H1 (cell line): ENCODE data around the gene PDZRN4. TPM values are rescaled to one million over a fixed set of nuclear protein-coding genes. Genes with fewer than 3 reads are reported as not detected.

Experiments
- CTCF ChIA-PET: fragments of 300-600 bp; sonication (Branson Sonifier 250); formaldehyde crosslinking; loops from one replicate; lab custom pipeline; 2021; ENCODE audit not compliant: partially characterized antibody; lab: Charles Lee
- POLR2A ChIA-PET: fragments of 300-600 bp; sonication (Branson Sonifier 250); formaldehyde crosslinking; loops from one replicate; lab custom pipeline; 2021; ENCODE audit warnings: inconsistent platforms; ENCODE audit not compliant: partially characterized antibody; lab: Charles Lee
- DNase-seq, 2 experiments: peaks; one replicate each; pipeline versions ENCODE4 v3.0.0 to v3.0.0-alpha.2; 2010 to 2022; ENCODE audit warnings: low spot score in 2 of 2, low read depth in 1 of 2, mixed read lengths in 1 of 2
- FAIRE-seq: peaks from 2 replicates; lab custom pipeline; 2011; peaks lifted over from hg19 to GRCh38; lab: Jason Lieb, UNC
- H2AFZ ChIP-seq: 2 replicates; pipeline ENCODE4 v1.8.1; 2012; ENCODE audit warnings: low read length, inconsistent platforms
- H2AK5ac ChIP-seq: 2 replicates; pipeline ENCODE4 v1.6.1; 2013; ENCODE audit warnings: low read depth, low read length
- H2BK120ac ChIP-seq: replicated peaks from 2 replicates; pipeline ENCODE3; 2013; ENCODE audit warnings: low read depth, low read length, inconsistent platforms
- H2BK12ac ChIP-seq: 2 replicates; pipeline ENCODE4 v1.6.1; 2013; ENCODE audit warnings: low read depth, low read length
- H2BK15ac ChIP-seq: 2 replicates; pipeline ENCODE4 v1.6.1; 2013; ENCODE audit warnings: low read length
- H2BK20ac ChIP-seq: 2 replicates; pipeline ENCODE4 v1.6.1; 2013; ENCODE audit warnings: low read length
- H2BK5ac ChIP-seq: 2 replicates; pipeline ENCODE4 v1.6.1; 2013; ENCODE audit warnings: low read depth, low read length
- H3K14ac ChIP-seq: 2 replicates; pipeline ENCODE4 v1.6.1; 2013; ENCODE audit warnings: inconsistent platforms; ENCODE audit not compliant: insufficient read length
- H3K18ac ChIP-seq: 2 replicates; pipeline ENCODE4 v1.6.1; 2013; ENCODE audit warnings: low read length; ENCODE audit errors: extremely low read depth
- H3K23ac ChIP-seq: 2 replicates; pipeline ENCODE4 v1.6.1; 2013; ENCODE audit warnings: inconsistent platforms; ENCODE audit not compliant: insufficient read length
- H3K23me2 ChIP-seq: 2 replicates; pipeline ENCODE4 v1.6.1; 2013; ENCODE audit warnings: low read depth, low read length
- H3K27ac ChIP-seq: 2 replicates; pipeline ENCODE4 v1.6.1; 2011; ENCODE audit warnings: low read depth, low read length, inconsistent platforms
- H3K27me3 ChIP-seq, 4 experiments: replicated peaks in 1 of 4; 1 replicate in 1 of 4; 2 replicates in 3 of 4; pipeline versions ENCODE4 v1.6.1 to v1.8.1; 2011 to 2013; ENCODE audit warnings: low read length in 3 of 4, mild to moderate bottlenecking in 3 of 4, inconsistent platforms in 2 of 4, mixed read lengths in 2 of 4, moderate library complexity in 1 of 4; ENCODE audit not compliant: control insufficient read depth in 3 of 4, insufficient read depth in 3 of 4; ENCODE audit errors: extremely low read depth in 1 of 4
- H3K36me3 ChIP-seq, 4 experiments: 2 replicates each; pipeline versions ENCODE4 v1.6.1 to v1.8.1; 2011 to 2013; ENCODE audit warnings: mild to moderate bottlenecking in 4 of 4, low read length in 3 of 4, moderate library complexity in 2 of 4, control low read depth in 1 of 4, inconsistent platforms in 1 of 4; ENCODE audit not compliant: insufficient read depth in 4 of 4, control insufficient read depth in 2 of 4
- H3K4ac ChIP-seq: replicated peaks from 2 replicates; pipeline ENCODE3; 2013; ENCODE audit warnings: low read length, low read depth, mixed read lengths, inconsistent platforms; ENCODE audit not compliant: insufficient read length
- H3K4me1 ChIP-seq, 4 experiments: replicated peaks in 1 of 4; 1 replicate in 1 of 4; 2 replicates in 3 of 4; pipeline versions ENCODE4 v1.6.1 to v1.8.1; 2011 to 2013; ENCODE audit warnings: low read length in 3 of 4, inconsistent platforms in 2 of 4, mixed read lengths in 1 of 4; ENCODE audit not compliant: insufficient read depth in 4 of 4, control insufficient read depth in 3 of 4
- H3K4me2 ChIP-seq, 2 experiments: 2 replicates each; pipeline versions ENCODE4 v1.6.1 to v1.8.1; 2011 to 2013; ENCODE audit warnings: low read depth in 2 of 2, low read length in 2 of 2, control low read depth in 1 of 2, inconsistent platforms in 1 of 2, mild to moderate bottlenecking in 1 of 2; ENCODE audit not compliant: insufficient read depth in 1 of 2
- H3K4me3 ChIP-seq, 4 experiments: fragments of 200-600, 300-600 bp in 1 of 4; sonication (generic), shearing (Covaris generic), sonication (Bioruptor Twin) in 1 of 4; 2 replicates each; pipeline versions ENCODE4 v1.5.1 to v1.8.1; 2011 to 2016; ENCODE audit warnings: low read length in 4 of 4, low read depth in 3 of 4, control low read depth in 2 of 4, inconsistent platforms in 2 of 4, mild to moderate bottlenecking in 2 of 4, mixed read lengths in 1 of 4, moderate library complexity in 1 of 4; ENCODE audit not compliant: insufficient read depth in 2 of 4; ENCODE audit errors: extremely low read depth in 1 of 4
- H3K56ac ChIP-seq: replicated peaks from 2 replicates; pipeline ENCODE3; 2013; ENCODE audit warnings: low read depth, mild to moderate bottlenecking, mixed read lengths, low read length, inconsistent platforms; ENCODE audit not compliant: insufficient read length
- H3K79me1 ChIP-seq: 2 replicates; pipeline ENCODE4 v1.6.1; 2013; ENCODE audit warnings: low read depth, low read length, control low read depth
- H3K79me2 ChIP-seq, 2 experiments: 2 replicates each; pipeline versions ENCODE4 v1.6.1 to v1.8.1; 2012 to 2013; ENCODE audit warnings: low read length in 2 of 2, mild to moderate bottlenecking in 2 of 2, inconsistent platforms in 1 of 2; ENCODE audit not compliant: insufficient read depth in 2 of 2, control insufficient read depth in 1 of 2
- H3K9ac ChIP-seq, 4 experiments: replicated peaks in 1 of 4; 1 replicate in 1 of 4; 2 replicates in 3 of 4; pipeline versions ENCODE4 v1.6.1 to v1.8.1; 2011 to 2013; ENCODE audit warnings: low read depth in 3 of 4, low read length in 3 of 4, control low read depth in 2 of 4, mild to moderate bottlenecking in 2 of 4, moderate library complexity in 2 of 4, inconsistent platforms in 1 of 4; ENCODE audit errors: extremely low read depth in 1 of 4
- H3K9me3 ChIP-seq, 2 experiments: 2 replicates each; pipeline versions ENCODE4 v1.6.1 to v1.8.1; 2012 to 2013; ENCODE audit warnings: mild to moderate bottlenecking in 2 of 2, moderate library complexity in 2 of 2, control low read depth in 1 of 2, inconsistent platforms in 1 of 2, low read depth in 1 of 2, low read length in 1 of 2, mixed read lengths in 1 of 2; ENCODE audit not compliant: insufficient read depth in 2 of 2
- H4K20me1 ChIP-seq, 2 experiments: replicated peaks in 1 of 2; 2 replicates each; pipeline versions ENCODE3 to v1.8.1; 2011 to 2013; ENCODE audit warnings: inconsistent platforms in 2 of 2, low read length in 2 of 2, mild to moderate bottlenecking in 1 of 2; ENCODE audit not compliant: insufficient read depth in 2 of 2, control insufficient read depth in 1 of 2
- H4K5ac ChIP-seq: 2 replicates; pipeline ENCODE4 v1.6.1; 2013; ENCODE audit warnings: low read length, low read depth, mixed read lengths, inconsistent platforms; ENCODE audit not compliant: insufficient read length
- H4K8ac ChIP-seq: 2 replicates; pipeline ENCODE4 v1.8.0; 2013; ENCODE audit warnings: mild to moderate bottlenecking, moderate library complexity, low read length, inconsistent platforms; ENCODE audit not compliant: insufficient read depth; ENCODE audit errors: extremely low read depth
- H4K91ac ChIP-seq: replicated peaks from 2 replicates; pipeline ENCODE3; 2013; ENCODE audit warnings: low read length, mixed read lengths, inconsistent platforms; ENCODE audit not compliant: insufficient read length
- CTBP2 ChIP-seq: IDR thresholded peaks from 2 replicates; pipeline ENCODE4 v1.7.0; 2011; ENCODE audit warnings: borderline replicate concordance, mild to moderate bottlenecking, moderate library complexity, mixed read lengths, low read length; ENCODE audit not compliant: insufficient read depth, insufficient read length
- CTCF ChIP-seq, 3 experiments: IDR thresholded peaks; 1 replicate in 2 of 3; 2 replicates in 1 of 3; pipeline versions ENCODE4 v1.5.1 to v1.6.1; 2011; ENCODE audit warnings: low read length in 3 of 3, mild to moderate bottlenecking in 3 of 3, inconsistent platforms in 2 of 3, low read depth in 1 of 3, moderate library complexity in 1 of 3; ENCODE audit not compliant: insufficient read depth in 1 of 3; ENCODE audit errors: control extremely low read depth in 1 of 3
- SP4 ChIP-seq: IDR thresholded peaks from 2 replicates; pipeline ENCODE4 v1.6.1; 2012; ENCODE audit warnings: low read length, inconsistent platforms
- TAF1 ChIP-seq: IDR thresholded peaks from 2 replicates; pipeline ENCODE4 v1.6.1; 2011; ENCODE audit warnings: mild to moderate bottlenecking, low read depth, low read length
- WGBS, 2 experiments: shearing (Covaris generic) in 1 of 2; methylation state at CpG; one replicate each; pipeline versions ENCODE4 v1.1.6 to v1.1.7; 2013 to 2015; ENCODE audit warnings: low lambda C conversion rate in 2 of 2, mixed read lengths in 2 of 2, inconsistent platforms in 1 of 2, low coverage in 1 of 2, missing lambda C conversion rate in 1 of 2; ENCODE audit not compliant: insufficient replicate concordance in 2 of 2, insufficient coverage in 1 of 2, insufficient read length in 1 of 2; ENCODE audit errors: extremely low coverage in 1 of 2, missing lambda C conversion rate in 1 of 2; 5-methylcytosine and 5-hydroxymethylcytosine counted together
- polyA plus RNA-seq, 7 experiments: library from polyadenylated mRNA; depleted of rRNA in 3 of 7; stranded (reverse) in 5 of 7; unstranded in 2 of 7; fragments of >200 nt in 5 of 7; fragments of 200-250 nt in 2 of 7; gene quantifications; 1 replicate in 5 of 7; 2 replicates in 1 of 7; 4 replicates in 1 of 7; pipeline versions ENCODE4 v1.2.1 to v1.2.3, GENCODE V29; 2011 to 2013; ENCODE audit warnings: missing spikeins in 2 of 7, mixed read lengths in 2 of 7
- total RNA-seq: library from RNA; stranded (reverse); fragmentation: NEBNext Ultra II Directional; extraction: Animal tissue kit (Norgen Biotek cat#: 25700); gene quantifications from 2 replicates; pipeline ENCODE4 v1.2.1, GENCODE V29; 2021

The PDZRN4 gene
- total and polyA plus RNA-seq, 2 of the 8 experiments (the other 6 are each of a cell fraction or from before 2014, with no cell fraction given), result not detected

DNA sequence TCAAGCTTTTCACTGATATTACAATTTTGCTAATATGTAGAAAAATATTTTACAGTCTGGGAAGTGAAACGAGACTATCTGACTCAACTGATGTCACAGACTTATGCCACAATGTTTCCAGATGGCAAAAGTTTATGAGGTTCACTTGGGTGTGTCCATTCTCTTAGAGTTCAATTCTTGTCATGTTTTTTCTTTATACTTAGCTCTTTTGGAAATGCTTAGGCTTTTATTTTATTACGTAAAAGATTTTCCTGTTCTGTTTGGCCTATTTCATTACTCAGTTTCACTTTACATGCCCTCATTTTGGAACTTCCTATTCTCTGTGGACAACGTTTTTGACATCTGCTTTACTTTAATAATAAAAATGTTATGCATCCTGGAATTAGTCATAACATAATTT lies 2.1 kb upstream of the PDZRN4 start:
- ChIA-PET CTCF (no interaction called here), POLR2A (no interaction called here)
- Histone ChIP-seq H2BK5ac (no peak overlapping the region), H3K9me3 (no peaks in the 10 kb centered on the region), H3K4me3 (no peak overlapping the region), H3K79me1 (no peaks in the 10 kb centered on the region), H2BK15ac (no peak overlapping the region), H3K4me1 (peaks cover 0 to 3% (median 0%) of the 10 kb centered on the region in 4 experiments; a peak in 3 of 7 replicates), H4K8ac (no peak overlapping the region), H3K4ac (no peak overlapping the region), H3K18ac (no peak overlapping the region), H3K23me2 (peaks cover 9% of the 10 kb centered on the region), H2AFZ (no peak overlapping the region), H3K9ac (no peak overlapping the region), H2AK5ac (no peak overlapping the region), H3K36me3 (no peaks in the 10 kb centered on the region; a peak in 1 of 8 replicates), H3K4me2 (no peak overlapping the region), H3K23ac (no peak overlapping the region), H4K91ac (no peak overlapping the region), H2BK20ac (no peak overlapping the region), H4K20me1 (no peaks in the 10 kb centered on the region), H4K5ac (no peak overlapping the region), H3K79me2 (no peaks in the 10 kb centered on the region), H2BK120ac (no peak overlapping the region), H2BK12ac (no peak overlapping the region), H3K56ac (no peak overlapping the region), H3K14ac (no peak overlapping the region), H3K27ac (no peak overlapping the region), H3K27me3 (peaks cover 25 to 38% (median 33%) of the 10 kb centered on the region in 4 experiments)
- 74% methylated on average over 3 of the region's 3 CpGs; no CpG with 5 or more reads in 1 of the 2 experiments for WGBS, 2 experiments
- no peak for TF ChIP-seq SP4
- no peak for TF ChIP-seq TAF1
- no peak for TF ChIP-seq CTBP2
- no peak for TF ChIP-seq CTCF (IDR thresholded peaks at IDR 0.05; ENCODE audit: control extremely low read depth in 1 of 3, insufficient read depth in 1 of 3, low read depth in 1 of 3, low read length in 3 of 3)
- no peak for FAIRE-seq
- DNase-seq, result no peak
